PFSK-1 (cell line): Measurements from ENCODE around the gene TAGLN2.

ENCODE experiments used
- FOXP2 ChIP-seq: optimal IDR thresholded peaks from 2 replicates; pipeline ENCODE3; 2011; ENCODE audit warnings: borderline replicate concordance, control low read depth, inconsistent platforms; ENCODE audit not compliant: insufficient read depth; ENCODE audit errors: extremely low read length, extremely low read depth
- POLR2AphosphoS5 ChIP-seq: IDR thresholded peaks from 2 replicates; pipeline ENCODE4 v1.6.1; 2012; ENCODE audit warnings: low read depth, mild to moderate bottlenecking, control low read depth, low read length, moderate library complexity
- REST ChIP-seq, 2 experiments: IDR thresholded peaks; 2 replicates each; pipeline versions ENCODE4 v1.6.1 to v1.8.0; 2011 to 2012; ENCODE audit warnings: low read depth in 2 of 2, low read length in 2 of 2, control low read depth in 1 of 2, inconsistent platforms in 1 of 2, mild to moderate bottlenecking in 1 of 2, moderate library complexity in 1 of 2; ENCODE audit not compliant: insufficient read depth in 1 of 2
- SIN3A ChIP-seq: IDR thresholded peaks from 2 replicates; pipeline ENCODE4 v1.6.1; 2012; ENCODE audit warnings: mild to moderate bottlenecking, low read length, moderate library complexity, borderline replicate concordance; ENCODE audit not compliant: insufficient read depth
- TAF1 ChIP-seq: IDR thresholded peaks from 2 replicates; pipeline ENCODE4 v1.6.1; 2012; ENCODE audit warnings: low read length, control low read depth, borderline replicate concordance; ENCODE audit not compliant: insufficient read depth

Gene TAGLN2

GRCh38 chr1:159936273-159936904, 11.1 kb upstream of the TAGLN2 start:
- no peak for TF ChIP-seq TAF1
- TF ChIP-seq POLR2AphosphoS5 = no peak
- no peak for TF ChIP-seq SIN3A
- no peak for TF ChIP-seq REST (IDR thresholded peaks at IDR 0.05; ENCODE audit: insufficient read depth in 1 of 2, low read depth in 2 of 2, low read length in 2 of 2)
- no peak for TF ChIP-seq FOXP2

DNA sequence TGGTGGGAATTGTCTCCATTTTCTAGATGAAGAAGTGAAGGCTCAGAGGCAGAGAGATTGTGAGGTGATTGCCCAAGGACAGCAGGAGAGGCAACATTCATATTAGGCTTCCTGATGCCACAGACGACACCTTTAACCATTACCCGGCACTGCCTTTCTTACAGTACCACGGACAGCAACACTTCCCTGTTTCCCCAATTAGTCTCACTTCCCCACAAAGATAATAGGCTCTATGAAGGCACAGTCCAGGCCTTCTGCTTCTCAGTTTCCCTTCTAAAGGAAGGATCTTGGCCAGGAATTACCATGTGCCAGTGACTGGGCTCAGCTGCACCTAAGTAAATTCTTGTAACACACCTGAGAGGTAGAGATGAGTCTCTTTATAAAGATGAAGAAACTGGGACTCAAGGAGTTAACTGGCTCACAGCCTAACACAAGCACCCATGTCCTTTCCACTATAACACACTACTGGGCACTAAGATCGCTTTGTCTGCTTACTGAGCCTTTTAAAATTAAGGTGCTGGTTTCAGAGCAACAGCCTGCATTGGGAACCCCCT, 10.5 kb upstream of the TAGLN2 start:
- peak; percentile 68 to 91 for TF ChIP-seq REST (IDR thresholded peaks at IDR 0.05; ENCODE audit: insufficient read depth in 1 of 2, low read depth in 2 of 2, low read length in 2 of 2)
- TF ChIP-seq SIN3A = no peak
- TF ChIP-seq POLR2AphosphoS5 = no peak

GRCh38 chr1:159935305-159935704, 10.0 kb upstream of the TAGLN2 start:
- TF ChIP-seq POLR2AphosphoS5 = no peak
- no peak for TF ChIP-seq FOXP2
- no peak for TF ChIP-seq REST (IDR thresholded peaks at IDR 0.05; ENCODE audit: insufficient read depth in 1 of 2, low read depth in 2 of 2, low read length in 2 of 2)
- TF ChIP-seq TAF1 = no peak
- TF ChIP-seq SIN3A = no peak

DNA sequence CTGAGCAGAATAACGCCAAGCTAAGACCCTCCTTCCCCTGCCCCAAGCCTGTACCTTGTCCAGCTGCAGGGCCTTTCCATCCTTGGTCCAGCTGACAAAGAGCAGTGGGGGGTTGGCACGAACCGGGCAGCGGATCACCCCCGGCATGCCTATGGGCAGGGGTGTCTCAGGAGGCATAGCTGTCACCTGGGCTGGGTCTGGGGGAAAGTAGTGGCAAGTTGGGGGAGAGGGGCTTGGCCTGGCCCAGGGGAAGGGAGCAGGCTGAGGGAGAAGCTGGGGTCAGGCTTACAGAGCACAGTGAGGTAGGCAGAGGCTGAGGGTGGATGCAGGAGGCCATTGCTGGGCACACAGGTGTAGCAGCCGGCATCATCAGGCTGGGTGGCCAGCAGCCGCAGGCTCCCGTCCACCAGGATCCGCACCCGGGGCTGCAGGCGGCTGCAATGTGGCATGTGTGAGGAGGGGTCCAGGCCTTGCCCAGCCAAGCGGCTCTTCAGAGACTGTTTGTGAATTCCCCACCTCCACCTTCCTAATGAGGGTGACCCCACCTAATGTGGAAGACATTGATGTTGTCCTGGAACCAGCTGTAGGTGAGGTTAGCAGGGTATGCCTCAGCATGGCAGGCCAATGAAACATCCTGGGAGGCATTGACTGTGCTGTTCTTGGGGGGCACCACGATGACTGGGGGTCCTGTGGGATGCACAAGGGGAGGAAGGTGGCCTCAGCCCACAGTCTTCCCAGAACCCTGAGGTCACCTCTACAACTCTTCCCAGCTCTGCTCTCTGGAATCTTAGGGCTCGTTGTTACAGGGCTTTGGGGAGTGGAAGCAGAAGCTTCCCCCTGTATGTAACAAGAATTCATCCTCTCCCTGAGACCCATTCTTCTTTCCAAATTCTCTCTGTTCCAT, 9.1 kb upstream of the TAGLN2 start:
- TF ChIP-seq FOXP2 (no peak), POLR2AphosphoS5 (no peak), TAF1 (no peak), SIN3A (no peak), REST (IDR thresholded peaks at IDR 0.05; ENCODE audit: insufficient read depth in 1 of 2, low read depth in 2 of 2, low read length in 2 of 2) (no peak)
